Choroid plexus epithelial cell (primary cell): ENCODE data around the gene SPA17.

Source experiments
- DNase-seq: peaks from one replicate; pipeline ENCODE4 v3.0.0-alpha.2; 2010; ENCODE audit warnings: low read depth
- H3K4me3 ChIP-seq: 2 replicates; pipeline ENCODE4 v1.5.1; 2011; ENCODE audit warnings: low read depth, mild to moderate bottlenecking, control low read depth, low read length, moderate library complexity
- CTCF ChIP-seq: conservative IDR thresholded peaks from 2 replicates; pipeline ENCODE4 v1.5.1; 2011; ENCODE audit warnings: low read depth, mild to moderate bottlenecking, control low read depth, inconsistent platforms, low read length, moderate library complexity

The SPA17 gene

GRCh38 chr11:124719534-124719933, 45.8 kb downstream of the SPA17 start:
- DNase-seq: no peak
- no peak for TF ChIP-seq CTCF
- no peak overlapping the region for H3K4me3 ChIP-seq

GRCh38 chr11:124722176-124722575, 48.5 kb downstream of the SPA17 start:
- DNase-seq: no peak
- no peak overlapping the region for H3K4me3 ChIP-seq
- no peak for TF ChIP-seq CTCF

- no peak overlapping the region for H3K4me3 ChIP-seq
- no peak for TF ChIP-seq CTCF
- DNase-seq: no peak
These were observed 51.4 kb downstream of the SPA17 start for GRCh38 chr11:124724979-124725718.

- no peak overlapping the region for H3K4me3 ChIP-seq
- DNase-seq: peak; percentile 36
- no peak for TF ChIP-seq CTCF
These were observed 52.0 kb downstream of the SPA17 start for GRCh38 chr11:124725719-124726105.

- DNase-seq: no peak
- H3K4me3 ChIP-seq: no peak overlapping the region
- no peak for TF ChIP-seq CTCF
These were observed 53.8 kb downstream of the SPA17 start for GRCh38 chr11:124727474-124727873.

GRCh38 chr11:124728134-124728533, 54.4 kb downstream of the SPA17 start:
- no peak overlapping the region for H3K4me3 ChIP-seq
- TF ChIP-seq CTCF: no peak
- no peak for DNase-seq

GRCh38 chr11:124729571-124729970, 55.9 kb downstream of the SPA17 start:
- no peak for TF ChIP-seq CTCF
- DNase-seq: no peak
- H3K4me3 ChIP-seq: no peak overlapping the region
